Measurements from ENCODE around the gene CPEB2. TPM values are rescaled to one million over a fixed set of nuclear protein-coding genes. Genes with fewer than 3 reads are reported as not detected.

Gene CPEB2
- total RNA-seq, 1 experiment from 2014 or later, result 3.3 TPM

- TF ChIP-seq STAT6 (CRISPR knock-in tag; conservative IDR thresholded peaks at IDR 0.05; ENCODE audit: low read depth), result no peak
- TF ChIP-seq ATF2 (CRISPR knock-in tag; IDR thresholded peaks at IDR 0.05; ENCODE audit: borderline replicate concordance, low read depth), result no peak
- TF ChIP-seq USF1 (CRISPR knock-in tag; IDR thresholded peaks at IDR 0.05), result no peak
- TF ChIP-seq CTCF (IDR thresholded peaks at IDR 0.05), result no peak
These were observed 4.9 kb downstream of the CPEB2 start (continued) for GRCh38 chr4:15007201-15007600.

- TF ChIP-seq FOXP1 (CRISPR knock-in tag; IDR thresholded peaks at IDR 0.05; ENCODE audit: borderline replicate concordance) (no peak), ZNF532 (CRISPR knock-in tag; IDR thresholded peaks at IDR 0.05; ENCODE audit: borderline replicate concordance) (no peak), ZNF317 (CRISPR knock-in tag; IDR thresholded peaks at IDR 0.05; ENCODE audit: borderline replicate concordance, low read depth) (no peak), NR1H2 (CRISPR knock-in tag; IDR thresholded peaks at IDR 0.05) (no peak), FOXP4 (CRISPR knock-in tag; IDR thresholded peaks at IDR 0.05) (no peak), SMAD4 (CRISPR knock-in tag; IDR thresholded peaks at IDR 0.05) (no peak), GRHL2 (CRISPR knock-in tag; IDR thresholded peaks at IDR 0.05; ENCODE audit: insufficient replicate concordance, severe bottlenecking) (no peak), STAT6 (CRISPR knock-in tag; conservative IDR thresholded peaks at IDR 0.05; ENCODE audit: low read depth) (no peak), MXD4 (CRISPR knock-in tag; IDR thresholded peaks at IDR 0.05; ENCODE audit: borderline replicate concordance) (no peak), ZNF219 (CRISPR knock-in tag; IDR thresholded peaks at IDR 0.05; ENCODE audit: borderline replicate concordance) (no peak), NR3C1 (CRISPR knock-in tag; conservative IDR thresholded peaks at IDR 0.05; ENCODE audit: low read depth) (no peak), KAT7 (CRISPR knock-in tag; IDR thresholded peaks at IDR 0.05; ENCODE audit: borderline replicate concordance) (no peak)
- no peak overlapping the region for H3K27ac Mint-ChIP-seq
- CTCF ChIA-PET, result interaction anchor here (1.1 kb wide), 1 partner anchor 9 kb away, joined by 3 read pairs; no protein-coding TSS in a partner anchor
- peaks cover 48% of the 10 kb centered on the region for H3K4me1 Mint-ChIP-seq
- ATAC-seq, result no peak
- no peak overlapping the region for H3K4me3 Mint-ChIP-seq
- DNase-seq (ENCODE audit: low spot score), result no peak
- POLR2A ChIA-PET, result no interaction called here
- H3K9me3 Mint-ChIP-seq, result no peaks in the 10 kb centered on the region
- no peaks in the 10 kb centered on the region for H3K36me3 Mint-ChIP-seq
- peaks cover 20% of the 10 kb centered on the region for H3K27me3 Mint-ChIP-seq (ENCODE audit: low read depth)
These were observed 7.8 kb downstream of the CPEB2 start for GRCh38 chr4:15010038-15010585.
